ENCODE results near the gene GPR87. TPM values are rescaled to one million over a fixed set of nuclear protein-coding genes. Genes with fewer than 3 reads are reported as not detected.

GPR87 gene
- total RNA-seq, 2 donors from 2014 or later, result not detected

GRCh38 chr3:151262871-151263525 is 53.6 kb downstream of the GPR87 start:
- DNase-seq, result no peak
- intact Hi-C loops (cut with DNase I, micrococcal nuclease), result no loop called here
- ATAC-seq, result no peak

GRCh38 chr3:151259664-151260063 is 57.0 kb downstream of the GPR87 start:
- no peak for DNase-seq
- ATAC-seq, result no peak
- intact Hi-C loops (cut with DNase I, micrococcal nuclease), result no loop called here

GRCh38 chr3:151256749-151257148 is 59.9 kb downstream of the GPR87 start:
- no peak for ATAC-seq
- DNase-seq, result no peak
- intact Hi-C loops (cut with DNase I, micrococcal nuclease), result no loop called here

GRCh38 chr3:151248772-151249337 is 67.8 kb downstream of the GPR87 start:
- intact Hi-C loops (cut with DNase I, micrococcal nuclease), result no loop called here
- no peak for ATAC-seq
- DNase-seq, result no peak

Other genes with a start within 250 kb of the GPR87 start
- under 1 TPM; 0.37 to 0.45 TPM for gene MED12L, start 231.2 kb downstream of the GPR87 start, total RNA-seq
- gene GPR171, start 113.6 kb downstream of the GPR87 start, total RNA-seq, result 1 to 10 TPM; 1.7 to 1.9 TPM
- 1 to 10 TPM; 2.0 to 7.3 TPM for gene P2RY14, start 38.3 kb downstream of the GPR87 start, total RNA-seq
- gene P2RY13, start 12.7 kb upstream of the GPR87 start, total RNA-seq, result 1 to 10 TPM in 1 of 2 donors, under 1 TPM in 1; 0.15 to 1.5 TPM
- under 1 TPM; 0.37 to 0.92 TPM for gene P2RY12, start 67.9 kb upstream of the GPR87 start, total RNA-seq
- 1 to 10 TPM in 1 of 2 donors, under 1 TPM in 1; 0.89 to 1.8 TPM for gene IGSF10, start 144.2 kb upstream of the GPR87 start, total RNA-seq